Effector memory CD4-positive, alpha-beta T cell (primary cell): ENCODE measurements around the gene FRMD6.

Experiments used
- DNase-seq, 3 donors: peaks; one replicate each; pipeline ENCODE4 v3.0.0-alpha.2; 2020
- H3K27ac ChIP-seq: 2 replicates; pipeline ENCODE4 v1.7.0; 2013; ENCODE audit warnings: mild to moderate bottlenecking, low read length, moderate library complexity; ENCODE audit not compliant: insufficient read depth, poor library complexity, severe bottlenecking
- H3K27me3 ChIP-seq: replicated peaks from 2 replicates; pipeline ENCODE4 v1.7.0; 2013; ENCODE audit warnings: mild to moderate bottlenecking, low read length; ENCODE audit not compliant: insufficient read depth, control insufficient read depth, poor library complexity, severe bottlenecking
- H3K36me3 ChIP-seq: 2 replicates; pipeline ENCODE4 v1.7.0; 2013; ENCODE audit warnings: mild to moderate bottlenecking, low read length, moderate library complexity; ENCODE audit not compliant: control insufficient read depth, insufficient read depth
- H3K4me1 ChIP-seq: 2 replicates; pipeline ENCODE4 v1.7.0; 2013; ENCODE audit warnings: low read length, mild to moderate bottlenecking; ENCODE audit not compliant: control insufficient read depth, insufficient read depth, poor library complexity, severe bottlenecking
- H3K4me3 ChIP-seq: 2 replicates; pipeline ENCODE4 v1.7.0; 2013; ENCODE audit warnings: low read length, low read depth, mild to moderate bottlenecking; ENCODE audit not compliant: insufficient read depth, poor library complexity, severe bottlenecking
- H3K9me3 ChIP-seq: 2 replicates; pipeline ENCODE4 v1.7.0; 2013; ENCODE audit warnings: mild to moderate bottlenecking, low read length, moderate library complexity; ENCODE audit not compliant: control insufficient read depth

Gene FRMD6

DNA sequence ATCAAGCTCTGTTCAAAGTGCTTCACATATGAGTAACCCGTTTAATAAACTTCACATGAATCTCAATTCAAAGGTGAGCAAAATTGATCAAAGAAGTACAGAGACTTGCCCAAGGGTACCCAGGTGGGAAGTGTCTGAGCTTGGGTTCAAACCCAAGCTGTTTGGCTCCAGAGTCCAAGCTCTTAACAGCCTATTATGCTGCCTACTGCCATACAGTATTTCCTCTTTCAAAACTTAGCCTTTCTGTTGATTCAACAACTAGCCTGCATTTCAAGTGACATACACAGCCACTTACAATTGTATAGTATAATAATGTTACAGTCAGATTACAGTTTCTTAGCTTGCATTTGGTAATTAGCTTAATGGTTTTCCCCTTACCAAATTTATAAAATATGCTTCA lies 29.7 kb downstream of the FRMD6 start:
- no peaks in the 10 kb centered on the region for H3K4me1 ChIP-seq
- no peaks in the 10 kb centered on the region for H3K9me3 ChIP-seq
- H3K27ac ChIP-seq, result no peak overlapping the region
- no peaks in the 10 kb centered on the region for H3K36me3 ChIP-seq
- H3K4me3 ChIP-seq, result no peak overlapping the region
- no peak for DNase-seq
- H3K27me3 ChIP-seq, result no peaks in the 10 kb centered on the region

GRCh38 chr14:51682411-51682810 lies 30.7 kb downstream of the FRMD6 start:
- no peaks in the 10 kb centered on the region for H3K4me1 ChIP-seq
- DNase-seq, result no peak
- H3K9me3 ChIP-seq, result no peaks in the 10 kb centered on the region
- H3K27ac ChIP-seq, result no peak overlapping the region
- no peaks in the 10 kb centered on the region for H3K27me3 ChIP-seq
- H3K36me3 ChIP-seq, result no peaks in the 10 kb centered on the region
- no peak overlapping the region for H3K4me3 ChIP-seq

GRCh38 chr14:51684760-51685159 lies 33.0 kb downstream of the FRMD6 start:
- Histone ChIP-seq H3K36me3 (no peaks in the 10 kb centered on the region), H3K27me3 (no peaks in the 10 kb centered on the region), H3K27ac (no peak overlapping the region), H3K9me3 (no peaks in the 10 kb centered on the region), H3K4me1 (no peaks in the 10 kb centered on the region), H3K4me3 (no peak overlapping the region)
- no peak for DNase-seq

DNA sequence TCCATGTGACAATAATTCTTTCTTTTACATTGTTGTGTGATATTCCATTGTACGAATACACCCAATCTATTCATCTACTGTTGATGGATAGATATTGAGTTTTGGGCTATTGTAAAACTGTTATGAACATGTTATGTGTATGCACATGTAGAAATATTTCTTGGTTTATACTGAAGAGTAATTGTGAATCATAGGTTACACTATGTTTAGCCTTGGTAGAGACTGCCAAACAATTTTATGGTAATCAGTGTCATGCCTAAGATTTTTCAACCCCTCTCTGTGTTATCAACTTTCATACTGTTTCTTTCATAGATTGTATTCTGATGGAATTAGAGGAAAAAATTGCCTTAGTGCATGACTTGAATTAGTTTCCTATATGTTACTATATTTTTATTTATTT lies 39.5 kb downstream of the FRMD6 start:
- Histone ChIP-seq H3K27me3 (no peaks in the 10 kb centered on the region), H3K27ac (no peak overlapping the region), H3K9me3 (no peaks in the 10 kb centered on the region), H3K4me3 (no peak overlapping the region), H3K36me3 (no peaks in the 10 kb centered on the region), H3K4me1 (no peaks in the 10 kb centered on the region)
- DNase-seq, result no peak

DNA sequence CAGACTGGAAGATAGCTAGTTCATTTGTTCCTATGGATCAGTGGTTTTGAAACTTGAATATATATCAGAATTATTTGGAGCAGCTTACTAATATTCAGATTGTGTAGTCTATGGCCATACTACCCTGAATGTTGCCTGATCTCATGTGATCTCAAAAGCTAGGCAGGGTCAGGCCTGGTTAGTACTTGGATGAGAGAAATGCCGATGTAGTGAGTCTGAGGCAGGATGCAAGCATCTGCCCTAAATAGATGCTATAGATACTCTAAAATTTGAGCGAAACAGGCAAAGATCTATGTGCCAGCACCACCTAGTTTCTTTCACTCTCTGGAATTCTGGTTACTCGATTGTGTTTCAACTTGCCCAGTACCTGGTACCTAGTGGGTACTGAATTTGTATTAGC lies 40.9 kb downstream of the FRMD6 start:
- no peaks in the 10 kb centered on the region for H3K9me3 ChIP-seq
- no peak overlapping the region for H3K4me3 ChIP-seq
- H3K27ac ChIP-seq, result no peak overlapping the region
- H3K4me1 ChIP-seq, result no peaks in the 10 kb centered on the region
- no peaks in the 10 kb centered on the region for H3K36me3 ChIP-seq
- DNase-seq, result no peak
- no peaks in the 10 kb centered on the region for H3K27me3 ChIP-seq

DNA sequence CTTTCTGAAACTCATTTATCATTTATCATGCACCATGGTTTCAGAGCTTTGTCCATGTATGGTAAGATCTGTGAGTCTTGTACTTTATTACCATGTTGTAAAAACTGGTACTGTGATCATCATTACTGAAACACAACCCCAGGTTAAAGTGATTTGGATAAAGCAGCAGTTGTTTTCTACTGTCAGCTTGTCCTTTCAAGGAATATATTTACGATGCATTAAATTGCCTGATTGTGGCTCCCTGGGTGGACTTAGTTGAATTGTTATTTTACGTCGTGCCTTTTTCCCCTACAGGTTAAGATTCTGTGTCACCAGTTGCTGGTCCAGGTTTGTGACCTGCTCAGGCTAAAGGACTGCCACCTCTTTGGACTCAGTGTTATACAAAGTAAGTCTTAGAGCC lies 46.1 kb downstream of the FRMD6 start:
- Histone ChIP-seq H3K4me1 (no peaks in the 10 kb centered on the region), H3K9me3 (no peaks in the 10 kb centered on the region), H3K4me3 (no peak overlapping the region), H3K27me3 (no peaks in the 10 kb centered on the region), H3K27ac (no peak overlapping the region), H3K36me3 (no peaks in the 10 kb centered on the region)
- no peak for DNase-seq

DNA sequence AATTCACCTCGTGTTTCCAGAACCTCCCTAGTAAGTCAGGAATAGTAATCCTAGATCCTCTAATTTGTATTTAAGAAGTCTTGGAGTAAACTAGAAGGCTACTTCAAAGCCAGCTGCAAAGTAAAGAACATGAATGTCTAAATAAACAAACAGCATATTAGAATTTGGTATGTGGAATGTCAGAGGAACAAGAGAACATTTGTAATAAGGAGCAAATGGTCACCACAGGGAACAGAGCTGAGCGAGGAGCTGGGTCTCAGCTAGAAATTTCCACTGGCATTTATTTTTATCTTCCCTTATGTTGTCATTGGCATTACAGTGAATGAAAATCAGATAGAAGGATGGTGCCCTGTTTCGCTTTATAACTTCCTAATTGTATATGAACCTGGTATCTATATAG lies 50.2 kb downstream of the FRMD6 start:
- Histone ChIP-seq H3K9me3 (no peaks in the 10 kb centered on the region), H3K36me3 (no peaks in the 10 kb centered on the region), H3K4me1 (no peaks in the 10 kb centered on the region), H3K27ac (no peak overlapping the region), H3K27me3 (no peaks in the 10 kb centered on the region), H3K4me3 (no peak overlapping the region)
- no peak for DNase-seq

DNA sequence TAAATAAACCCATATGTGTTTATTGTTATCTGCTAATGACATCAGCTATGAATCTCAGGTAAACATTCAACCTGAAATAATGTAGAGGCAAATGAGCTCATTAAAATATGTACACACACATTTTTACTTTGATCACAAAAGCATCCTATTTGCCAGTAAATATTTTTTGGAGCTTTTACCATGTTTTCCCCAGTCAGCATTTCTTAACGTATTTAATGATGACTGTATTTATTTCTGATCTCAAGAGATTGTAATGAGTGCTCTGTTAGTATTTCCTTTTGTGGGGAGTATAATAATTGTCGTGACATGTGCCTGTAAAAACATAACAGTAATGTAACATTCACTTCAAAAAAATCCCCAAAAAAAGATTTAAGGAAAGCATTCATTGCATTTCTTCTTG lies 52.1 kb downstream of the FRMD6 start:
- no peak overlapping the region for H3K27ac ChIP-seq

GRCh38 chr14:51704545-51704944 lies 52.8 kb downstream of the FRMD6 start:
- Histone ChIP-seq H3K4me1 (no peaks in the 10 kb centered on the region), H3K4me3 (no peak overlapping the region), H3K9me3 (no peaks in the 10 kb centered on the region), H3K36me3 (no peaks in the 10 kb centered on the region), H3K27ac (no peak overlapping the region), H3K27me3 (no peaks in the 10 kb centered on the region)
- DNase-seq, result no peak

More for the DNA sequence above, 52.1 kb downstream of the FRMD6 start:
- Histone ChIP-seq H3K36me3 (no peaks in the 10 kb centered on the region), H3K4me3 (no peak overlapping the region), H3K4me1 (no peaks in the 10 kb centered on the region), H3K27me3 (no peaks in the 10 kb centered on the region), H3K9me3 (no peaks in the 10 kb centered on the region)
- DNase-seq, result no peak

DNA sequence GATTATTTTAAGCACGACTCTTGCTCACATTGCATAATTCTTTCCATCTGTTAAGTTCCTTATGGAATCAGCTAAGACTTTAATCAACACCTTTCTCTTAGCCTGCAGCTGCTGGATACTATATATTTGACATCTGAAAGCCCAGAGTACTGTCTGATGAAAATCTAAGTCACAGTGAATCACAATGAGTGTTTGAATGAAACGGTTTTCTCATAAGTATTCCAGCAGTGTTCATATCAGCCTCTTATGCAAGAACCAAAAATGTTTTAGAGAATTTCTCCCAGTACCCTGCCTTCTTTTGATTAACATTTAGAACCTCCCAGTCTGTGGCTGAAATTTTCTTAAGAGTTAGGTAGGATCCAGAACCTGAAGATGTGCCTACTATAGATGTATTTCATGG lies 55.6 kb downstream of the FRMD6 start:
- Histone ChIP-seq H3K36me3 (no peaks in the 10 kb centered on the region), H3K27ac (no peak overlapping the region), H3K27me3 (no peaks in the 10 kb centered on the region)

GRCh38 chr14:51711505-51711904 lies 59.8 kb downstream of the FRMD6 start:
- no peak overlapping the region for H3K4me3 ChIP-seq
- H3K4me1 ChIP-seq, result no peaks in the 10 kb centered on the region
- no peaks in the 10 kb centered on the region for H3K27me3 ChIP-seq
- H3K9me3 ChIP-seq, result no peaks in the 10 kb centered on the region
- H3K27ac ChIP-seq, result no peak overlapping the region
- DNase-seq, result no peak
- H3K36me3 ChIP-seq, result no peaks in the 10 kb centered on the region

More for the DNA sequence above, 55.6 kb downstream of the FRMD6 start:
- no peaks in the 10 kb centered on the region for H3K9me3 ChIP-seq
- H3K4me1 ChIP-seq, result no peaks in the 10 kb centered on the region
- no peak for DNase-seq
- no peak overlapping the region for H3K4me3 ChIP-seq
